Neural progenitor cell (in vitro differentiated cells): ENCODE results near the gene USF2. TPM values are rescaled to one million over a fixed set of nuclear protein-coding genes. Genes with fewer than 3 reads are reported as not detected.
A peak's percentile ranks its signal among the peaks of the same experiment; 100 is the strongest.

Experiments
- DNase-seq: peaks from one replicate; pipeline ENCODE4 v3.0.0-alpha.2; 2016; ENCODE audit warnings: low spot score
- H2AFZ ChIP-seq: fragments of 200-600 bp; sonication (generic); replicated peaks from 2 replicates; pipeline ENCODE4 v1.6.1; 2016; ENCODE audit warnings: antibody characterized with exemption
- H3F3A ChIP-seq: fragments of 200-600 bp; sonication (generic); 2 replicates; pipeline ENCODE4 v1.6.1; 2016; ENCODE audit warnings: antibody characterized with exemption, low read depth
- H3K27ac ChIP-seq: fragments of 200-600 bp; sonication (generic); 2 replicates; pipeline ENCODE4 v1.5.1; 2016; ENCODE audit warnings: mild to moderate bottlenecking
- H3K27me3 ChIP-seq: fragments of 200-600 bp; sonication (generic); 2 replicates; pipeline ENCODE4 v1.6.1; 2016; ENCODE audit warnings: mild to moderate bottlenecking, moderate library complexity
- H3K36me3 ChIP-seq: fragments of 200-600 bp; sonication (generic); 2 replicates; pipeline ENCODE4 v1.5.1; 2016
- H3K4me1 ChIP-seq: fragments of 200-600 bp; sonication (generic); 2 replicates; pipeline ENCODE4 v1.6.1; 2016; ENCODE audit warnings: mixed run types
- H3K4me2 ChIP-seq: fragments of 200-600 bp; sonication (generic); 2 replicates; pipeline ENCODE4 v1.6.1; 2016
- H3K4me3 ChIP-seq: fragments of 200-600 bp; sonication (generic); 2 replicates; pipeline ENCODE4 v1.5.1; 2016
- H3K79me2 ChIP-seq: fragments of 200-600 bp; sonication (generic); 2 replicates; pipeline ENCODE4 v1.6.1; 2016; ENCODE audit warnings: low read depth
- H3K9ac ChIP-seq: fragments of 200-600 bp; sonication (generic); 2 replicates; pipeline ENCODE4 v1.6.1; 2016
- H3K9me3 ChIP-seq: fragments of 200-600 bp; sonication (generic); 2 replicates; pipeline ENCODE4 v1.5.1; 2016; ENCODE audit warnings: low read depth
- H4K20me1 ChIP-seq: fragments of 200-600 bp; sonication (generic); 2 replicates; pipeline ENCODE4 v1.6.1; 2016; ENCODE audit warnings: low read depth
- H3K27ac Mint-ChIP-seq: 3 replicates; pipeline ENCODE4 v1.8.0; 2021; ENCODE audit warnings: mixed read lengths
- H3K27me3 Mint-ChIP-seq: 2 replicates; pipeline ENCODE4 v1.8.0; 2022; ENCODE audit warnings: low read depth, mild to moderate bottlenecking, inconsistent platforms, moderate library complexity, mixed read lengths; ENCODE audit not compliant: insufficient read depth
- H3K36me3 Mint-ChIP-seq: 3 replicates; pipeline ENCODE4 v1.8.0; 2021; ENCODE audit warnings: mixed read lengths
- H3K4me1 Mint-ChIP-seq: 3 replicates; pipeline ENCODE4 v1.8.0; 2021; ENCODE audit warnings: mixed read lengths
- H3K4me3 Mint-ChIP-seq: 3 replicates; pipeline ENCODE4 v1.8.0; 2021; ENCODE audit warnings: mild to moderate bottlenecking, moderate library complexity, mixed read lengths
- H3K9me3 Mint-ChIP-seq: 3 replicates; pipeline ENCODE4 v1.8.0; 2020; ENCODE audit warnings: mixed read lengths
- EZH2 ChIP-seq: fragments of 200-600 bp; sonication (generic); IDR thresholded peaks from 2 replicates; pipeline ENCODE4 v1.6.1; 2017; ENCODE audit warnings: antibody characterized with exemption, mild to moderate bottlenecking, moderate library complexity
- EZH2phosphoT487 ChIP-seq: fragments of 200-600 bp; sonication (generic); IDR thresholded peaks from 2 replicates; pipeline ENCODE4 v1.6.1; 2017; ENCODE audit warnings: antibody characterized with exemption
- total RNA-seq: library from RNA; depleted of rRNA; stranded (reverse); fragments of >200 nt; gene quantifications from 2 replicates; pipeline ENCODE4 v1.2.3, GENCODE V29; 2015; ENCODE audit warnings: low replicate concordance
- TF ChIP-seq, protein P1 (sequence below): fragments of 200-600 bp; sonication (generic); IDR thresholded peaks from 2 replicates; pipeline ENCODE4 v1.5.1; 2017; ENCODE audit warnings: antibody characterized with exemption, mild to moderate bottlenecking

The USF2 gene
- total RNA-seq, 1 donor from 2014 or later = 46.8 TPM

DNA sequence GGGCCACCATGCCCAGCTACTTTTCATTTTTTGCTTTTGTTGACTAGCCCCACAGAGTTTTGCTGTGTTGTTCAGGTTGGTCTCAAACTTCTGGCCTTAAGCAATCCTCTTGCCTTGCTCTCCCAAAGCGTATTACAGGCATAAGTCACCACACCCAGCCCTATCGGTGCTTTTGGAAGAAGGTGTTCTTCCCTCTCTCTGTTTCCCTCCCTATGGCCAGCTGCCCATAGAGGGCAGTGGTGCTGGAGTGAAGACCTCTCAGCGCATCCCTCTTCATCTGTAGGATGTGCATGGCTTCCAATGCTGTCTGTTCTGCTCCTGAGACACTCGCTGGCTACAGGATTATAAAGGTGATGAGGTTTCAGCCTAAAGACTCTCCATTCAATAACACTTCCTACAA is 58.9 kb downstream of the USF2 start:
- no peaks in the 10 kb centered on the region for H3K9me3 ChIP-seq
- no peak for TF ChIP-seq EZH2phosphoT487
- TF ChIP-seq, protein P1, sequence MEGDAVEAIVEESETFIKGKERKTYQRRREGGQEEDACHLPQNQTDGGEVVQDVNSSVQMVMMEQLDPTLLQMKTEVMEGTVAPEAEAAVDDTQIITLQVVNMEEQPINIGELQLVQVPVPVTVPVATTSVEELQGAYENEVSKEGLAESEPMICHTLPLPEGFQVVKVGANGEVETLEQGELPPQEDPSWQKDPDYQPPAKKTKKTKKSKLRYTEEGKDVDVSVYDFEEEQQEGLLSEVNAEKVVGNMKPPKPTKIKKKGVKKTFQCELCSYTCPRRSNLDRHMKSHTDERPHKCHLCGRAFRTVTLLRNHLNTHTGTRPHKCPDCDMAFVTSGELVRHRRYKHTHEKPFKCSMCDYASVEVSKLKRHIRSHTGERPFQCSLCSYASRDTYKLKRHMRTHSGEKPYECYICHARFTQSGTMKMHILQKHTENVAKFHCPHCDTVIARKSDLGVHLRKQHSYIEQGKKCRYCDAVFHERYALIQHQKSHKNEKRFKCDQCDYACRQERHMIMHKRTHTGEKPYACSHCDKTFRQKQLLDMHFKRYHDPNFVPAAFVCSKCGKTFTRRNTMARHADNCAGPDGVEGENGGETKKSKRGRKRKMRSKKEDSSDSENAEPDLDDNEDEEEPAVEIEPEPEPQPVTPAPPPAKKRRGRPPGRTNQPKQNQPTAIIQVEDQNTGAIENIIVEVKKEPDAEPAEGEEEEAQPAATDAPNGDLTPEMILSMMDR = peak; percentile 54
- no peak for TF ChIP-seq EZH2
- H3K27ac ChIP-seq = no peak overlapping the region
- no peaks in the 10 kb centered on the region for H3K79me2 ChIP-seq
- H3F3A ChIP-seq = no peaks in the 10 kb centered on the region
- H3K9ac ChIP-seq = no peak overlapping the region
- no peaks in the 10 kb centered on the region for H3K36me3 ChIP-seq
- DNase-seq = peak; percentile 42
- no peaks in the 10 kb centered on the region for H3K4me1 ChIP-seq
- Mint-ChIP-seq H3K4me1 (no peaks in the 10 kb centered on the region), H3K27ac (no peak overlapping the region), H3K4me3 (no peak overlapping the region), H3K9me3 (no peaks in the 10 kb centered on the region), H3K36me3 (no peaks in the 10 kb centered on the region), H3K27me3 (no peaks in the 10 kb centered on the region)
- no peak overlapping the region for H3K4me2 ChIP-seq
- H3K27me3 ChIP-seq = no peaks in the 10 kb centered on the region
- no peak overlapping the region for H2AFZ ChIP-seq
- H4K20me1 ChIP-seq = no peaks in the 10 kb centered on the region
- H3K4me3 ChIP-seq = no peak overlapping the region

DNA sequence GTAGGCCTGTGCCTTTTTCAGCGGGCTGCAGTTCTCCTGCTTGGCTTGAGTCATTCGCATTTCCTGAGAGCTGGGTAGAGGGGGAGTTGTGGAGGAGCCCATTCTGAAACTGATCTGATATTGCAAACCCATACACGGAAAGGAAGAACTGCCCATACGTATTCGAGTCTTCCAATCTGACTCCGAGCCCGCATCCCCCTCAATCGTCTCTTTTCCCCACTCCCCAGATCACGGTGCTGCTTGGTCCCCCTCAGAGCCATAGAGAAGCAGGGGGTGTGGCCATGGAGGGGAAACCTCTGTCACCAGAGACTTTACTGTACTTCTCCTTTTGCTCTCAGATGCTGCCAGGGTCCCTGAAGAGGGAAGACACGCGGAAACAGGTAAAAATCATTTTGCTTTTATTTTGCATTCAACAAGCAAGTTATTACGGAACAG is 60.1 kb downstream of the USF2 start, which contains the start of gene CD22:
Gene CD22, plus strand, starts transcription at position 337 of the 435 bp plus-strand sequence. CDS start 2,854 bp downstream, outside the sequence.
- Histone ChIP-seq H3K9me3 (no peaks in the 10 kb centered on the region), H3K9ac (no peak within 1 kb of the TSS), H3K27ac (no peak within 1 kb of the TSS), H3K79me2 (no peaks in the 10 kb centered on the region), H2AFZ (no peak within 1 kb of the TSS), H3K4me2 (no peak within 1 kb of the TSS), H3K36me3 (no peaks in the 10 kb centered on the region), H3K4me3 (no peak within 1 kb of the TSS), H3K4me1 (no peaks in the 10 kb centered on the region), H3F3A (no peaks in the 10 kb centered on the region), H3K27me3 (no peaks in the 10 kb centered on the region), H4K20me1 (no peaks in the 10 kb centered on the region)
- TF ChIP-seq, protein P1 = no peak
- no peak for TF ChIP-seq EZH2phosphoT487
- no peak for TF ChIP-seq EZH2
- H3K36me3 Mint-ChIP-seq = no peaks in the 10 kb centered on the region
- no peaks in the 10 kb centered on the region for H3K27me3 Mint-ChIP-seq
- H3K4me1 Mint-ChIP-seq = no peaks in the 10 kb centered on the region
- H3K27ac Mint-ChIP-seq = no peak within 1 kb of the TSS
- DNase-seq = no peak
- H3K9me3 Mint-ChIP-seq = no peaks in the 10 kb centered on the region
- H3K4me3 Mint-ChIP-seq = no peak within 1 kb of the TSS

DNA sequence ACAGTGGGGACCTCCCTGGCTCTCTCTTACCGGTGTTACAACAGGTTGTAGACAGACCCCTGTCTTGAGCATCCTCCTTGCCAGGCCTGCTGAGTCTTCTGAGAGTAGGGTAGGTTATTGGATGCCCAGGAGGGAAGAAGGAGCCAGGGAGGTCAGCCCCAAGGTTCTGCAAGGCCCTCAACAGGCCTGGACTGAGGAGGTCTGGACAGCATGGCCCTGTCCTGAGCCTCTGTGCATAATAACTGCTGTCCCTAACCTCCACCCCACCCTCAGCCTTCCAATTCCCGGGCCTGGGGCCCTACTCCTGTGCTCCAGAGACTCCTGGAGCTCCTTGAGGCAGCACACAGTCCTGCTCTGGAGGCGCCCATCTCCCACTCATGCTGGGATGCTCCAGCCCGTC is 60.6 kb downstream of the USF2 start:
- H3F3A ChIP-seq = no peaks in the 10 kb centered on the region
- H3K4me2 ChIP-seq = no peak overlapping the region
- H3K9me3 Mint-ChIP-seq = no peaks in the 10 kb centered on the region
- no peak overlapping the region for H2AFZ ChIP-seq
- no peaks in the 10 kb centered on the region for H3K4me1 Mint-ChIP-seq
- no peak overlapping the region for H3K9ac ChIP-seq
- TF ChIP-seq, protein P1 = no peak
- no peak for TF ChIP-seq EZH2
- TF ChIP-seq EZH2phosphoT487 = no peak
- H3K27me3 Mint-ChIP-seq = no peaks in the 10 kb centered on the region
- H3K27ac Mint-ChIP-seq = no peak overlapping the region
- H3K4me3 ChIP-seq = no peak overlapping the region
- no peak overlapping the region for H3K4me3 Mint-ChIP-seq
- no peaks in the 10 kb centered on the region for H4K20me1 ChIP-seq
- H3K27ac ChIP-seq = no peak overlapping the region
- no peaks in the 10 kb centered on the region for H3K36me3 Mint-ChIP-seq
- no peak for DNase-seq
- no peaks in the 10 kb centered on the region for H3K9me3 ChIP-seq
- no peaks in the 10 kb centered on the region for H3K36me3 ChIP-seq
- no peaks in the 10 kb centered on the region for H3K79me2 ChIP-seq
- no peaks in the 10 kb centered on the region for H3K27me3 ChIP-seq
- no peaks in the 10 kb centered on the region for H3K4me1 ChIP-seq

Other genes starting within 250 kb of the USF2 start
- 2.2 and 3.9 TPM in 2 replicates for gene SCN1B, start 238.5 kb upstream of the USF2 start, total RNA-seq
- 0.30 and 2.2 TPM in 2 replicates for gene HPN, start 227.2 kb upstream of the USF2 start, total RNA-seq
- gene FXYD3, start 153.1 kb upstream of the USF2 start, total RNA-seq = not detected in 2 replicates
- 0.81 TPM in 1 of 2 replicates, not detected in the other for gene LGI4, start 133.9 kb upstream of the USF2 start, total RNA-seq
- gene FXYD1, start 130.1 kb upstream of the USF2 start, total RNA-seq = 0.46 TPM in 1 of 2 replicates, not detected in the other
- 0.13 and 0.56 TPM in 2 replicates for gene FXYD7, start 125.7 kb upstream of the USF2 start, total RNA-seq
- gene FXYD5, start 114.2 kb upstream of the USF2 start, total RNA-seq = 7.8 and 11.6 TPM in 2 replicates
- gene FAM187B, start 40.2 kb upstream of the USF2 start, total RNA-seq = 0.19 TPM in 1 of 2 replicates, not detected in the other
- gene LSR, start 20.0 kb upstream of the USF2 start, total RNA-seq = 27.1 and 78.4 TPM in 2 replicates
- 0.30 TPM in 1 of 2 replicates, not detected in the other for gene HAMP, start 13.6 kb downstream of the USF2 start, total RNA-seq
- not detected in 2 replicates for gene MAG, start 23.2 kb downstream of the USF2 start, total RNA-seq
- 0.62 TPM in 1 of 2 replicates, not detected in the other for gene CD22, start 60.2 kb downstream of the USF2 start, total RNA-seq
- 0.06 TPM in 1 of 2 replicates, not detected in the other for gene FFAR1, start 78.9 kb downstream of the USF2 start, total RNA-seq
- gene FFAR3, start 89.5 kb downstream of the USF2 start, total RNA-seq = not detected in 2 replicates
- not detected in 2 replicates for gene GPR42, start 102.1 kb downstream of the USF2 start, total RNA-seq
- not detected in 2 replicates for gene FFAR2, start 179.3 kb downstream of the USF2 start, total RNA-seq
- gene KRTDAP, start 221.5 kb downstream of the USF2 start, total RNA-seq = not detected in 2 replicates
- 175 and 208 TPM in 2 replicates for gene DMKN, start 244.7 kb downstream of the USF2 start, total RNA-seq